Measurements from ENCODE around the gene IL21R.

Gene IL21R

GRCh38 chr16:27385398-27385797 lies 16.6 kb upstream of the IL21R start:
- no peak for TF ChIP-seq EZH2phosphoT487 (IDR thresholded peaks at IDR 0.05; ENCODE audit: borderline replicate concordance, low read length)
- TF ChIP-seq CTCF (IDR thresholded peaks at IDR 0.05; ENCODE audit: low read depth, low read length, poor library complexity, severe bottlenecking) = no peak
- H3F3A ChIP-seq (ENCODE audit: control insufficient read depth, insufficient read depth) = 0 out of 2 replicates have a peak, but pooled peaks cover 3% of the 10 kb centered on the region
- no peaks in the 10 kb centered on the region for H4K20me1 ChIP-seq (ENCODE audit: control insufficient read depth, insufficient read depth, low read depth, low read length)
- H3K27me3 ChIP-seq (ENCODE audit: control insufficient read depth, low read length) = peaks cover 8% of the 10 kb centered on the region
- no peaks in the 10 kb centered on the region for H3K9me2 ChIP-seq (replicated peaks; ENCODE audit: control insufficient read depth, low read length)
- peaks cover 21% of the 10 kb centered on the region for H3K9me3 ChIP-seq (ENCODE audit: control insufficient read depth, insufficient read depth, low read length)
- H3K27ac ChIP-seq (ENCODE audit: low read depth, low read length) = no peak overlapping the region
- no peak overlapping the region for H3K4me2 ChIP-seq (ENCODE audit: low read length)
- H3K4me1 ChIP-seq (ENCODE audit: control insufficient read depth, low read length) = peaks cover 26% of the 10 kb centered on the region
- H3K4me3 ChIP-seq (ENCODE audit: low read length) = no peak overlapping the region
- H3K79me2 ChIP-seq (ENCODE audit: control insufficient read depth, low read length) = no peaks in the 10 kb centered on the region
- no peaks in the 10 kb centered on the region for H3K36me3 ChIP-seq (ENCODE audit: control insufficient read depth, low read length)

GRCh38 chr16:27386674-27387073 lies 15.3 kb upstream of the IL21R start:
- no peak overlapping the region for H3K4me2 ChIP-seq (ENCODE audit: low read length)
- no peak overlapping the region for H3K27ac ChIP-seq (ENCODE audit: low read depth, low read length)
- H3K9me2 ChIP-seq (replicated peaks; ENCODE audit: control insufficient read depth, low read length) = no peaks in the 10 kb centered on the region
- peaks cover 8% of the 10 kb centered on the region for H3K27me3 ChIP-seq (ENCODE audit: control insufficient read depth, low read length)
- no peak for TF ChIP-seq CTCF (IDR thresholded peaks at IDR 0.05; ENCODE audit: low read depth, low read length, poor library complexity, severe bottlenecking)
- no peak for TF ChIP-seq EZH2phosphoT487 (IDR thresholded peaks at IDR 0.05; ENCODE audit: borderline replicate concordance, low read length)
- no peaks in the 10 kb centered on the region for H3K36me3 ChIP-seq (ENCODE audit: control insufficient read depth, low read length)
- H3K9me3 ChIP-seq (ENCODE audit: control insufficient read depth, insufficient read depth, low read length) = peaks cover 22% of the 10 kb centered on the region
- H3K4me3 ChIP-seq (ENCODE audit: low read length) = no peak overlapping the region
- peaks cover 21% of the 10 kb centered on the region for H3K4me1 ChIP-seq (ENCODE audit: control insufficient read depth, low read length)
- H3K79me2 ChIP-seq (ENCODE audit: control insufficient read depth, low read length) = no peaks in the 10 kb centered on the region
- no peaks in the 10 kb centered on the region for H4K20me1 ChIP-seq (ENCODE audit: control insufficient read depth, insufficient read depth, low read depth, low read length)
- 0 out of 2 replicates have a peak, but pooled peaks cover 3% of the 10 kb centered on the region for H3F3A ChIP-seq (ENCODE audit: control insufficient read depth, insufficient read depth)

GRCh38 chr16:27387724-27388123 lies 14.2 kb upstream of the IL21R start:
- H3K4me2 ChIP-seq (ENCODE audit: low read length) = no peak overlapping the region
- H4K20me1 ChIP-seq (ENCODE audit: control insufficient read depth, insufficient read depth, low read depth, low read length) = no peaks in the 10 kb centered on the region
- no peak overlapping the region for H3K4me3 ChIP-seq (ENCODE audit: low read length)
- TF ChIP-seq EZH2phosphoT487 (IDR thresholded peaks at IDR 0.05; ENCODE audit: borderline replicate concordance, low read length) = no peak
- TF ChIP-seq CTCF (IDR thresholded peaks at IDR 0.05; ENCODE audit: low read depth, low read length, poor library complexity, severe bottlenecking) = no peak
- no peaks in the 10 kb centered on the region for H3K79me2 ChIP-seq (ENCODE audit: control insufficient read depth, low read length)
- no peak overlapping the region for H3K27ac ChIP-seq (ENCODE audit: low read depth, low read length)
- H3K9me2 ChIP-seq (replicated peaks; ENCODE audit: control insufficient read depth, low read length) = no peaks in the 10 kb centered on the region
- peaks cover 27% of the 10 kb centered on the region for H3K9me3 ChIP-seq (ENCODE audit: control insufficient read depth, insufficient read depth, low read length)
- peaks cover 8% of the 10 kb centered on the region for H3K27me3 ChIP-seq (ENCODE audit: control insufficient read depth, low read length)
- H3F3A ChIP-seq (ENCODE audit: control insufficient read depth, insufficient read depth) = 0 out of 2 replicates have a peak, but pooled peaks cover 3% of the 10 kb centered on the region
- H3K36me3 ChIP-seq (ENCODE audit: control insufficient read depth, low read length) = no peaks in the 10 kb centered on the region
- H3K4me1 ChIP-seq (ENCODE audit: control insufficient read depth, low read length) = peaks cover 13% of the 10 kb centered on the region
